HCT116 (cell line): ENCODE data around the gene MBD5.

Experiments
- ATF3 ChIP-seq: IDR thresholded peaks from 2 replicates; pipeline ENCODE4 v1.6.1; 2012
- CTCF ChIP-seq, 3 experiments: fragments of 200-600 bp in 1 of 3; sonication (generic) in 1 of 3; IDR thresholded peaks in 2 of 3; conservative IDR thresholded peaks in 1 of 3; 2 replicates each; pipeline ENCODE4 v1.5.1; 2012 to 2017; ENCODE audit warnings: low read depth in 2 of 3, low read length in 2 of 3, antibody characterized with exemption in 1 of 3, borderline replicate concordance in 1 of 3, control low read depth in 1 of 3, mild to moderate bottlenecking in 1 of 3, mixed read lengths in 1 of 3, mixed run types in 1 of 3, moderate library complexity in 1 of 3; ENCODE audit not compliant: insufficient read depth in 1 of 3
- EGR1 ChIP-seq: IDR thresholded peaks from 2 replicates; pipeline ENCODE4 v1.6.1; 2012; ENCODE audit warnings: low read depth
- JUND ChIP-seq: IDR thresholded peaks from 2 replicates; pipeline ENCODE4 v1.6.1; 2012
- POLR2A ChIP-seq: IDR thresholded peaks from 2 replicates; pipeline ENCODE4 v1.7.0; 2011; ENCODE audit warnings: borderline replicate concordance; ENCODE audit not compliant: insufficient read depth, insufficient read length; ENCODE audit errors: extremely low read depth

DNA sequence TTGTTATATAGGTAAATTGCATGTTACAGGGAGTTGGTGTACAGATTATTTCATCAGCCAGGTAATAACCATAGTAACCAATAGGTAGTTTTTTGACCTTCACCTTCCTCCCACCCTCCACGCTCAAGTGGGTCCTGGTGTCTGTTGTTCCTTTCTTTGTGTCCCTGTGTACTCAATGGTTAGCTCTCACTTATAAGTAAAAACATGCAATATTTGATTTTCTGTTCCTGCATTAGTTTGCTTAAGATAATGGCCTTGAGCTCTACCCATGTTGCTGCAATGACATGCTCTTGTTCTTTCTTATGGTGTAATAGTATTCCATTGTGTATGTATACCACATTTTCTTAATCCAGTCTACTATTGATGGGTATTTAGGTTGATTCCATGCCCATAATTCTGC, 390.0 kb downstream of the MBD5 start:
- TF ChIP-seq JUND = no peak
- no peak for TF ChIP-seq POLR2A
- no peak for TF ChIP-seq EGR1
- TF ChIP-seq CTCF (IDR thresholded peaks at IDR 0.05 in 2 of 3, conservative IDR thresholded peaks at IDR 0.05 in 1 of 3; ENCODE audit: borderline replicate concordance in 1 of 3, insufficient read depth in 1 of 3, low read depth in 2 of 3, low read length in 2 of 3) = no peak
- no peak for TF ChIP-seq ATF3
